SK-N-SH (cell line): ENCODE data around the gene RHBG. TPM values are rescaled to one million over a fixed set of nuclear protein-coding genes. Genes with fewer than 3 reads are reported as not detected.

Experiments used
- CTCF ChIA-PET: fragments of 300-600, 350-600 bp; formaldehyde crosslinking; extraction: SDS; loops from one replicate; lab custom pipeline; 2021; lab: Yijun Ruan, JAX
- POLR2A ChIA-PET: fragments of 350-600 bp; sonication (Branson Sonifier 250); formaldehyde crosslinking; extraction: SDS; loops from one replicate; lab custom pipeline; 2020; ENCODE audit warnings: antibody characterized with exemption, inconsistent platforms; lab: Yijun Ruan, JAX
- DNase-seq: peaks from one replicate; pipeline ENCODE4 v3.0.0; 2012
- H2AFZ ChIP-seq: fragments of 200-600 bp; sonication (generic); 2 replicates; pipeline ENCODE4 v1.8.1; 2016; ENCODE audit warnings: antibody characterized with exemption, mild to moderate bottlenecking, low read depth
- H3F3A ChIP-seq: fragments of 200-600 bp; sonication (generic); replicated peaks from 2 replicates; pipeline ENCODE3; 2016; ENCODE audit warnings: antibody characterized with exemption, mild to moderate bottlenecking; ENCODE audit not compliant: insufficient read depth
- H3K27ac ChIP-seq, 2 experiments: fragments of 200-500 bp in 1 of 2; fragments of 200-600 bp in 1 of 2; sonication (Bioruptor generic) in 1 of 2; sonication (generic), shearing (Covaris generic) in 1 of 2; 2 replicates each; pipeline versions ENCODE4 v1.5.1 to v1.6.1; 2014 to 2016; ENCODE audit warnings: low read depth in 2 of 2, inconsistent platforms in 1 of 2, low read length in 1 of 2, mild to moderate bottlenecking in 1 of 2, mixed read lengths in 1 of 2
- H3K27me3 ChIP-seq: fragments of 200-600 bp; sonication (generic), shearing (Covaris generic); 2 replicates; pipeline ENCODE4 v1.6.1; 2016; ENCODE audit warnings: mixed run types; ENCODE audit not compliant: insufficient read depth
- H3K36me3 ChIP-seq, 2 experiments: fragments of 200-500 bp in 1 of 2; fragments of 200-600 bp in 1 of 2; sonication (Bioruptor generic) in 1 of 2; sonication (generic) in 1 of 2; replicated peaks in 1 of 2; 2 replicates each; pipeline versions ENCODE3 to v1.5.1; 2014 to 2016; ENCODE audit warnings: low read length in 1 of 2, mild to moderate bottlenecking in 1 of 2; ENCODE audit not compliant: insufficient read depth in 2 of 2, control insufficient read depth in 1 of 2
- H3K4me1 ChIP-seq, 2 experiments: fragments of 200-500 bp in 1 of 2; fragments of 200-600 bp in 1 of 2; sonication (Bioruptor generic) in 1 of 2; sonication (generic), shearing (Covaris generic) in 1 of 2; 2 replicates each; pipeline versions ENCODE4 v1.5.1 to v1.6.1; 2014 to 2016; ENCODE audit warnings: low read depth in 1 of 2, low read length in 1 of 2, mixed run types in 1 of 2; ENCODE audit not compliant: insufficient read depth in 2 of 2, control insufficient read depth in 1 of 2
- H3K4me2 ChIP-seq: fragments of 200-600 bp; sonication (generic), shearing (Covaris generic); 2 replicates; pipeline ENCODE4 v1.6.1; 2017; ENCODE audit warnings: mixed run types
- H3K4me3 ChIP-seq, 2 experiments: fragments of 200-500 bp in 1 of 2; fragments of 200-600 bp in 1 of 2; sonication (Bioruptor generic) in 1 of 2; sonication (generic), shearing (Covaris generic) in 1 of 2; 2 replicates each; pipeline versions ENCODE4 v1.5.1 to v1.8.1; 2014 to 2016; ENCODE audit warnings: low read depth in 2 of 2, inconsistent platforms in 1 of 2, low read length in 1 of 2, mild to moderate bottlenecking in 1 of 2, mixed read lengths in 1 of 2, moderate library complexity in 1 of 2
- H3K79me2 ChIP-seq: fragments of 200-600 bp; sonication (generic); 2 replicates; pipeline ENCODE4 v1.8.1; 2017; ENCODE audit warnings: mild to moderate bottlenecking; ENCODE audit not compliant: insufficient read depth
- H3K9ac ChIP-seq: fragments of 200-600 bp; sonication (generic); 2 replicates; pipeline ENCODE4 v1.6.1; 2017; ENCODE audit warnings: mixed run types
- H3K9me2 ChIP-seq: fragments of 200-600 bp; sonication (generic); 2 replicates; pipeline ENCODE4 v1.6.1; 2017; ENCODE audit warnings: mixed run types
- H3K9me3 ChIP-seq: fragments of 200-600 bp; sonication (generic); 2 replicates; pipeline ENCODE4 v1.6.1; 2017; ENCODE audit warnings: mixed run types, mild to moderate bottlenecking, moderate library complexity
- H4K20me1 ChIP-seq: fragments of 200-600 bp; sonication (generic); 2 replicates; pipeline ENCODE4 v1.6.1; 2017; ENCODE audit warnings: mild to moderate bottlenecking, mixed run types; ENCODE audit not compliant: insufficient read depth
- EP300 ChIP-seq, 2 experiments: IDR thresholded peaks; 2 replicates each; pipeline versions ENCODE4 v1.4.0 to v1.6.1; 2012; ENCODE audit warnings: borderline replicate concordance in 1 of 2, low read depth in 1 of 2, low read length in 1 of 2
- FOSL2 ChIP-seq: IDR thresholded peaks from 2 replicates; pipeline ENCODE4 v1.4.0; 2012; ENCODE audit warnings: low read depth, mild to moderate bottlenecking, moderate library complexity, borderline replicate concordance
- FOXM1 ChIP-seq: IDR thresholded peaks from 2 replicates; pipeline ENCODE4 v1.4.0; 2012; ENCODE audit warnings: low read depth, mild to moderate bottlenecking
- JUND ChIP-seq: IDR thresholded peaks from 2 replicates; pipeline ENCODE4 v1.4.0; 2012
- MXI1 ChIP-seq: IDR thresholded peaks from 2 replicates; pipeline ENCODE4 v1.6.1; 2012; ENCODE audit warnings: mild to moderate bottlenecking, low read depth, low read length, improper control_type of control experiment
- NRF1 ChIP-seq: IDR thresholded peaks from 2 replicates; pipeline ENCODE4 v1.6.1; 2012; ENCODE audit warnings: low read depth, mild to moderate bottlenecking, low read length
- RAD21 ChIP-seq: IDR thresholded peaks from 2 replicates; pipeline ENCODE4 v1.6.1; 2012; ENCODE audit warnings: mild to moderate bottlenecking, low read length
- RCOR1 ChIP-seq: fragments of 150-350 bp; IDR thresholded peaks from 2 replicates; pipeline ENCODE4 v1.6.1; 2017; ENCODE audit warnings: antibody characterized with exemption, low read length
- TAF1 ChIP-seq: IDR thresholded peaks from 2 replicates; pipeline ENCODE4 v1.6.1; 2012; ENCODE audit warnings: low read depth, mild to moderate bottlenecking, low read length, moderate library complexity, borderline replicate concordance
- USF2 ChIP-seq: fragments of 150-350 bp; IDR thresholded peaks from 2 replicates; pipeline ENCODE4 v1.6.1; 2017; ENCODE audit warnings: antibody characterized with exemption, low read length, low read depth, borderline replicate concordance
- ZBTB33 ChIP-seq: IDR thresholded peaks from 2 replicates; pipeline ENCODE4 v1.4.0; 2012; ENCODE audit warnings: low read depth, borderline replicate concordance
- WGBS: methylation state at CpG from one replicate; pipeline ENCODE4 v1.1.6; 2017; ENCODE audit warnings: low lambda C conversion rate; 5-methylcytosine and 5-hydroxymethylcytosine counted together
- polyA plus RNA-seq, 3 experiments: library from polyadenylated mRNA; depleted of rRNA; stranded (reverse); fragments of >200 nt; gene quantifications; 2 replicates each; pipeline ENCODE4 v1.2.3, GENCODE V29; 2012
- TF ChIP-seq, protein P1 (sequence below): fragments of 150-350 bp; IDR thresholded peaks from 2 replicates; pipeline ENCODE4 v1.6.1; 2016; ENCODE audit warnings: mild to moderate bottlenecking, low read depth, low read length
- TF ChIP-seq, protein P2 (sequence below): fragments of 200-600 bp; sonication (generic); IDR thresholded peaks from 2 replicates; pipeline ENCODE4 v1.6.1; 2017; ENCODE audit warnings: antibody characterized with exemption, mild to moderate bottlenecking, moderate library complexity

RHBG gene
- 0.18 TPM in 1 of 2 replicates, not detected in the other for polyA plus RNA-seq (2012; rRNA removed)
- not detected in 2 replicates for polyA plus RNA-seq (2012; cell fraction: cytosol; rRNA removed)
- 0.15 TPM in 1 of 2 replicates, not detected in the other for polyA plus RNA-seq (2012; cell fraction: nucleus; rRNA removed)

DNA sequence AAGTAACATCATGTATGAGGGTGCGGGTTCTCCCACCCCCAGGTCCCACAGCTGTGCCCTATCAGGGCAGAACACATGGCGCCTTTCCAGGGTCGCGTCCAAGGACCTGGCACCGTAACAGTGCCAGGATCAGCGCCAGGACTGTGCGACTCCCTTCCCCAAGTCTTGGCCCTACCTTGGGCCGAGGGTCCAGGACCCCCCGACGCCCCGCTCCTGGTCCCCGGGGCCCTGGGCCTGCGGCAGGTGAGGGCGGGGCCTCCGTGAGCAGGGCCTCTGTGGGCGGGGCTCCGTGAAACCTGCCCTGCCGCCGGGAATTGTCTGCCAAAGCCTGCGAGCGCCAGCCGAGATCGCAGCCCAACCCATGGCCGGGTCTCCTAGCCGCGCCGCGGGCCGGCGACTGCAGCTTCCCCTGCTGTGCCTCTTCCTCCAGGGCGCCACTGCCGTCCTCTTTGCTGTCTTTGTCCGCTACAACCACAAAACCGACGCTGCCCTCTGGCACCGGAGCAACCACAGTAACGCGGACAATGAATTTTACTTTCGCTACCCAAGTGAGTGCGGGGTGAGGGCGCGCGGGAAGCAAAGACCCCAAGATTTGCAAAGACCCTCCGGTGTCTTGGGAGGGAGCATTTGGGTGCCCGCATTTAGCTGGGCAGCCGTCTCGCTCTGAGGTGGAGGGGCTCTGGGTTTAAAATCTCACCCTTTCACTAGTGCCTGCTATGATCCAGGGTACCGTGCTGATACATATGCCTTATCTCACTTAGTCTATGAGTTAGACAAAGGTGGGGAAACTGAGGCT, at the start of gene RHBG:
RHBG (plus strand) TSS at position 323 of the 796 bp plus-strand sequence; CDS start at position 362, 39 bp downstream.
- ChIA-PET CTCF (interaction anchor here (1.0 to 11.5 kb wide), 3 partner anchors 14 to 76 kb away, joined by 3 to 117 read pairs (median 30); no protein-coding TSS in a partner anchor), POLR2A (no interaction called here)
- H2AFZ ChIP-seq: no peak within 1 kb of the TSS
- H4K20me1 ChIP-seq: no peaks in the 10 kb centered on the region
- 92% methylated on average over 28 of the region's 48 CpGs for WGBS
- no peaks in the 10 kb centered on the region for H3F3A ChIP-seq
- TF ChIP-seq MXI1 (no peak), FOXM1 (no peak), EP300 (IDR thresholded peaks at IDR 0.05; ENCODE audit: borderline replicate concordance in 1 of 2, low read depth in 1 of 2, low read length in 1 of 2) (no peak), RCOR1 (no peak), FOSL2 (no peak), NRF1 (no peak)
- TF ChIP-seq, protein P1, sequence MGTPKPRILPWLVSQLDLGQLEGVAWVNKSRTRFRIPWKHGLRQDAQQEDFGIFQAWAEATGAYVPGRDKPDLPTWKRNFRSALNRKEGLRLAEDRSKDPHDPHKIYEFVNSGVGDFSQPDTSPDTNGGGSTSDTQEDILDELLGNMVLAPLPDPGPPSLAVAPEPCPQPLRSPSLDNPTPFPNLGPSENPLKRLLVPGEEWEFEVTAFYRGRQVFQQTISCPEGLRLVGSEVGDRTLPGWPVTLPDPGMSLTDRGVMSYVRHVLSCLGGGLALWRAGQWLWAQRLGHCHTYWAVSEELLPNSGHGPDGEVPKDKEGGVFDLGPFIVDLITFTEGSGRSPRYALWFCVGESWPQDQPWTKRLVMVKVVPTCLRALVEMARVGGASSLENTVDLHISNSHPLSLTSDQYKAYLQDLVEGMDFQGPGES: no peak
- peak within 1 kb of the TSS; percentile 21; the same call in 1 of the 2 replicates for H3K4me2 ChIP-seq
- H3K4me1 ChIP-seq: peaks cover 0 to 17% of the 10 kb centered on the region in 2 experiments; a peak in 1 of 4 replicates
- peak within 1 kb of the TSS in 1 of 2 experiments; percentile 64; a peak in 2 of 4 replicates for H3K27ac ChIP-seq
- no peak for DNase-seq
- H3K9ac ChIP-seq: no peak within 1 kb of the TSS
- H3K79me2 ChIP-seq: no peaks in the 10 kb centered on the region
- no peaks in the 10 kb centered on the region for H3K9me3 ChIP-seq
- H3K27me3 ChIP-seq: no peaks in the 10 kb centered on the region
- H3K4me3 ChIP-seq: no peak within 1 kb of the TSS
- no peaks in the 10 kb centered on the region for H3K36me3 ChIP-seq
- H3K9me2 ChIP-seq: no peaks in the 10 kb centered on the region

DNA sequence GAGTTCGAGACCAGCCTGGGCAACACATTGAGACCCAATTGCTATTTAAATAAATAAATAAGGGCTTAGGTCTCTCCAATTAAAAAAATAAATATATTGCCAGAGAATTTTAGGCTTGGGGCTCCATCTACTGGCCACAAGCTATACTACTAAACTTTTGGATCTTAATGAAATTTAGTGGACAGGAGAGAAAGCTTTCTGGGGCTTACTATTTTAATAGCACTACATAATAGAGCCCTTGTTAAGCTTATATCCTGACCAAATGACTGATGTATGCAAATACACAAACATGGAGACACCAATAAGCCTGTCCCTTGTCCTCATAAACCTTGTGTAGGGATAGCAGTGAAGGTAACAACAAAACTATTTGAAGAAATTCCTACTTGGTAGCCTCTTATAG, 49.3 kb upstream of the RHBG start:
- CTCF ChIA-PET: interaction anchor here (0.6 to 2.9 kb wide), 28 partner anchors 10 to 176 kb away, joined by 3 to 18 read pairs (median 4); partner anchors contain the start of genes CCT3, PMF1, TMEM79 and TSACC
- H2AFZ ChIP-seq: no peak overlapping the region
- 100% methylated on average over 1 of the region's 1 CpG for WGBS
- no peak overlapping the region for H3K4me3 ChIP-seq
- H4K20me1 ChIP-seq: 0 out of 2 replicates have a peak, but pooled peaks cover 3% of the 10 kb centered on the region
- TF ChIP-seq RAD21: peak; percentile 64
- TF ChIP-seq JUND: no peak
- TF ChIP-seq TAF1: no peak
- no peak for TF ChIP-seq ZBTB33
- no peak for TF ChIP-seq USF2
- TF ChIP-seq, protein P2, sequence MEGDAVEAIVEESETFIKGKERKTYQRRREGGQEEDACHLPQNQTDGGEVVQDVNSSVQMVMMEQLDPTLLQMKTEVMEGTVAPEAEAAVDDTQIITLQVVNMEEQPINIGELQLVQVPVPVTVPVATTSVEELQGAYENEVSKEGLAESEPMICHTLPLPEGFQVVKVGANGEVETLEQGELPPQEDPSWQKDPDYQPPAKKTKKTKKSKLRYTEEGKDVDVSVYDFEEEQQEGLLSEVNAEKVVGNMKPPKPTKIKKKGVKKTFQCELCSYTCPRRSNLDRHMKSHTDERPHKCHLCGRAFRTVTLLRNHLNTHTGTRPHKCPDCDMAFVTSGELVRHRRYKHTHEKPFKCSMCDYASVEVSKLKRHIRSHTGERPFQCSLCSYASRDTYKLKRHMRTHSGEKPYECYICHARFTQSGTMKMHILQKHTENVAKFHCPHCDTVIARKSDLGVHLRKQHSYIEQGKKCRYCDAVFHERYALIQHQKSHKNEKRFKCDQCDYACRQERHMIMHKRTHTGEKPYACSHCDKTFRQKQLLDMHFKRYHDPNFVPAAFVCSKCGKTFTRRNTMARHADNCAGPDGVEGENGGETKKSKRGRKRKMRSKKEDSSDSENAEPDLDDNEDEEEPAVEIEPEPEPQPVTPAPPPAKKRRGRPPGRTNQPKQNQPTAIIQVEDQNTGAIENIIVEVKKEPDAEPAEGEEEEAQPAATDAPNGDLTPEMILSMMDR: peak; percentile 79
- no peak for TF ChIP-seq FOSL2
- TF ChIP-seq, all 33 proteins: peak for 2
- Histone ChIP-seq H3K9me3 (no peaks in the 10 kb centered on the region), H3K4me2 (no peak overlapping the region), H3K27me3 (no peaks in the 10 kb centered on the region), H3F3A (peaks cover 11% of the 10 kb centered on the region), H3K9me2 (no peaks in the 10 kb centered on the region), H3K27ac (0 out of 4 replicates have a peak overlapping the region, but pooled peaks of 1 of the 2 experiments have one; percentile 16), H3K9ac (no peak overlapping the region), H3K4me1 (no peaks in the 10 kb centered on the region), H3K79me2 (0 out of 2 replicates have a peak, but pooled peaks cover 7% of the 10 kb centered on the region), H3K36me3 (peaks cover 73 to 92% of the 10 kb centered on the region in 2 experiments)
- peak; percentile 43 for DNase-seq
- POLR2A ChIA-PET: interaction anchor here (0.9 kb wide), 1 partner anchor 9 kb away, joined by 3 read pairs; no protein-coding TSS in a partner anchor
